Sigmoid colon (tissue), 7 donors: ENCODE measurements around the gene RUFY4. TPM values are rescaled to one million over a fixed set of nuclear protein-coding genes. Genes with fewer than 3 reads are reported as not detected.

Experiments used
- DNase-seq: peaks from one replicate; pipeline ENCODE4 v3.0.0-alpha.2; 2019
- H3K27ac ChIP-seq, 4 donors: fragments of 200-600 bp; sonication (generic); one replicate each; pipeline ENCODE4 v1.5.1; 2016 to 2019; ENCODE audit warnings: mild to moderate bottlenecking in 1 of 4
- H3K27me3 ChIP-seq, 3 donors: fragments of 200-600 bp; sonication (generic); one replicate each; pipeline ENCODE4 v1.5.1; 2019; ENCODE audit warnings: mild to moderate bottlenecking in 1 of 3
- H3K36me3 ChIP-seq, 4 donors: fragments of 200-600 bp; sonication (generic); one replicate each; pipeline ENCODE4 v1.5.1; 2016 to 2019
- H3K4me1 ChIP-seq, 4 donors: fragments of 200-600 bp; sonication (generic); one replicate each; pipeline ENCODE4 v1.5.1; 2017 to 2019
- H3K4me3 ChIP-seq, 4 donors: fragments of 200-600 bp; sonication (generic); one replicate each; pipeline ENCODE4 v1.5.1; 2017 to 2019; ENCODE audit warnings: mild to moderate bottlenecking in 2 of 4, moderate library complexity in 1 of 4
- H3K9me3 ChIP-seq, 4 donors: fragments of 200-600 bp in 3 of 4; sonication (generic) in 3 of 4; one replicate each; pipeline versions ENCODE4 v1.5.1 to v1.6.1; 2013 to 2019
- CTCF ChIP-seq, 4 experiments: fragments of 450-650 bp in 3 of 4; fragments of 200-600 bp in 1 of 4; IDR thresholded peaks; one replicate each; pipeline ENCODE4 v1.5.1; 2016 to 2019; ENCODE audit warnings: antibody characterized with exemption in 4 of 4, mild to moderate bottlenecking in 3 of 4, moderate library complexity in 2 of 4
- EP300 ChIP-seq, 4 donors: sonication (generic); formaldehyde crosslinking; IDR thresholded peaks; one replicate each; pipeline ENCODE4 v1.6.1; 2017; ENCODE audit warnings: antibody characterized with exemption in 4 of 4
- POLR2A ChIP-seq, 2 donors: fragments of 450-650 bp; IDR thresholded peaks; one replicate each; pipeline ENCODE4 v1.6.1; 2016; ENCODE audit warnings: antibody characterized with exemption in 2 of 2, mild to moderate bottlenecking in 2 of 2, moderate library complexity in 2 of 2
- POLR2AphosphoS5 ChIP-seq, 4 donors: sonication (generic); formaldehyde crosslinking; IDR thresholded peaks; one replicate each; pipeline ENCODE4 v1.6.1; 2017; ENCODE audit warnings: antibody characterized with exemption in 4 of 4
- WGBS, 2 donors: extraction: QIAGEN DNeasy Blood & Tissue Kit; methylation state at CpG; one replicate each; pipeline ENCODE4 v1.1.7; 2013; 5-methylcytosine and 5-hydroxymethylcytosine counted together
- intact Hi-C: fragments of 100-400 bp; cut with DNase I; formaldehyde crosslinking; loops from one replicate; pipeline ENCODE4 v1.15.1; 2023
- polyA plus RNA-seq, 3 donors: library from polyadenylated mRNA; stranded (reverse); fragments of 200-250 nt; gene quantifications; one replicate each; pipeline ENCODE4 v1.2.3, GENCODE V29; 2013
- total RNA-seq, 4 donors: library from RNA; depleted of rRNA; stranded (reverse); fragments of >200 nt; gene quantifications; one replicate each; pipeline ENCODE4 v1.1.0, GENCODE V29; 2016
- donor health status: healthy with polysubstance abuse.
- donor health status: Bipolar disorder and iron deficiency.
- donor health status: healthy.

RUFY4 gene
- total and polyA plus RNA-seq, 7 donors, result 0.16 to 0.73 (median 0.55) TPM; not detected in 4

- TF ChIP-seq CTCF (IDR thresholded peaks at IDR 0.05) (no peak), EP300 (IDR thresholded peaks at IDR 0.05) (no peak), POLR2AphosphoS5 (IDR thresholded peaks at IDR 0.05) (no peak), POLR2A (IDR thresholded peaks at IDR 0.05) (no peak)
- WGBS, 2 donors, result 85% methylated on average over 2 of the region's 2 CpGs
- H3K36me3 ChIP-seq, result no peaks in the 10 kb centered on the region
Measured at GRCh38 chr2:218028189-218028495, 40.9 kb upstream of the RUFY4 start.

GRCh38 chr2:218028562-218029348 is 40.3 kb upstream of the RUFY4 start:
- Histone ChIP-seq H3K9me3 (no peaks in the 10 kb centered on the region), H3K36me3 (no peaks in the 10 kb centered on the region), H3K4me3 (no peak overlapping the region), H3K27ac (no peak overlapping the region), H3K4me1 (peaks cover 0 to 24% (median 4%) of the 10 kb centered on the region in 4 donors), H3K27me3 (no peaks in the 10 kb centered on the region)
- DNase-seq, result peak; percentile 48
- intact Hi-C loops, result no loop called here
- 44 to 69% methylated on average over 6 of the region's 6 CpGs for WGBS, 2 donors
- TF ChIP-seq CTCF (IDR thresholded peaks at IDR 0.05) (no peak), POLR2A (IDR thresholded peaks at IDR 0.05) (no peak), POLR2AphosphoS5 (IDR thresholded peaks at IDR 0.05) (no peak), EP300 (IDR thresholded peaks at IDR 0.05) (no peak)

More at GRCh38 chr2:218028189-218028495, 40.9 kb upstream of the RUFY4 start:
- Histone ChIP-seq H3K4me1 (peaks cover 0 to 24% (median 4%) of the 10 kb centered on the region in 4 donors), H3K4me3 (no peak overlapping the region), H3K27ac (no peak overlapping the region), H3K27me3 (no peaks in the 10 kb centered on the region), H3K9me3 (no peaks in the 10 kb centered on the region)
- DNase-seq, result peak; percentile 50
- intact Hi-C loops, result no loop called here

- peak; percentile 42 for DNase-seq
- TF ChIP-seq EP300 (IDR thresholded peaks at IDR 0.05), result no peak
- no peak for TF ChIP-seq CTCF (IDR thresholded peaks at IDR 0.05)
- TF ChIP-seq POLR2A (IDR thresholded peaks at IDR 0.05), result no peak
- no peak for TF ChIP-seq POLR2AphosphoS5 (IDR thresholded peaks at IDR 0.05)
- Histone ChIP-seq H3K36me3 (no peaks in the 10 kb centered on the region), H3K4me3 (no peak overlapping the region), H3K27ac (no peak overlapping the region), H3K9me3 (no peaks in the 10 kb centered on the region), H3K27me3 (no peaks in the 10 kb centered on the region), H3K4me1 (peaks cover 0 to 28% (median 8%) of the 10 kb centered on the region in 4 donors)
- intact Hi-C loops, result no loop called here
- WGBS, 2 donors, result 69 to 81% methylated on average over 17 of the region's 17 CpGs
Measured at GRCh38 chr2:218029366-218030360, 39.4 kb upstream of the RUFY4 start.

GRCh38 chr2:218030409-218031195 is 38.5 kb upstream of the RUFY4 start:
- H3K4me3 ChIP-seq, result no peak overlapping the region
- no peaks in the 10 kb centered on the region for H3K36me3 ChIP-seq
- intact Hi-C loops, result no loop called here
- H3K4me1 ChIP-seq, result peaks cover 0 to 29% (median 10%) of the 10 kb centered on the region in 4 donors
- WGBS, 2 donors, result 85 to 91% methylated on average over 7 of the region's 7 CpGs
- H3K9me3 ChIP-seq, result no peaks in the 10 kb centered on the region
- TF ChIP-seq CTCF (IDR thresholded peaks at IDR 0.05) (no peak), EP300 (IDR thresholded peaks at IDR 0.05) (no peak), POLR2AphosphoS5 (IDR thresholded peaks at IDR 0.05) (no peak), POLR2A (IDR thresholded peaks at IDR 0.05) (no peak)
- no peaks in the 10 kb centered on the region for H3K27me3 ChIP-seq
- peak; percentile 39 for DNase-seq
- H3K27ac ChIP-seq, result no peak overlapping the region
